Retinal pigment epithelial cell (primary cell): ENCODE results near the gene MYDGF.

Experiments
- DNase-seq: peaks from one replicate; pipeline ENCODE4 v3.0.0-alpha.2; 2010; ENCODE audit warnings: low read depth
- H3K4me3 ChIP-seq: 2 replicates; pipeline ENCODE4 v1.5.1; 2011; ENCODE audit warnings: mild to moderate bottlenecking, low read length, control low read depth, moderate library complexity
- TF ChIP-seq, protein P1 (sequence below): conservative IDR thresholded peaks from 2 replicates; pipeline ENCODE4 v1.5.1; 2011; ENCODE audit warnings: low read depth, low read length, control low read depth, inconsistent platforms

Gene MYDGF

DNA sequence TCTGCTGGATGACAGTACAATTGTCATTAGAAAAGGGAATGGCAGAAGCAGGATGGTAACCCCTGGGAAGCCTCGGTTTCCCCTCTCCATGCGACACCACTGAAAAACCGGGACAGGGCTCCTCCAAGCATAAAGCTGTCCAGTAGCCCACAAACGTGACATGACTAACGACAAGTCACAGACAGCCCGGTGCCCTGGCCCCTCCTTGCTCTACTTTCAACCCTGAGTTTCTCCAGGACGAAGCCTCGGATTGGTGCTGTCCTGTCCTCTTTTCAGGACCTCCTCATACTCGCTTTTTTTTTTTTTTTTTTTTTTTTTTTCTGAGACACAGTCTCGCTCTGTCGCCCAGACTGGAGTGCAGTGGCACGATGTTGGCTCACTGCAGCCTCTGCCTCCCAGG is 37.2 kb upstream of the MYDGF start:
- TF ChIP-seq, protein P1, sequence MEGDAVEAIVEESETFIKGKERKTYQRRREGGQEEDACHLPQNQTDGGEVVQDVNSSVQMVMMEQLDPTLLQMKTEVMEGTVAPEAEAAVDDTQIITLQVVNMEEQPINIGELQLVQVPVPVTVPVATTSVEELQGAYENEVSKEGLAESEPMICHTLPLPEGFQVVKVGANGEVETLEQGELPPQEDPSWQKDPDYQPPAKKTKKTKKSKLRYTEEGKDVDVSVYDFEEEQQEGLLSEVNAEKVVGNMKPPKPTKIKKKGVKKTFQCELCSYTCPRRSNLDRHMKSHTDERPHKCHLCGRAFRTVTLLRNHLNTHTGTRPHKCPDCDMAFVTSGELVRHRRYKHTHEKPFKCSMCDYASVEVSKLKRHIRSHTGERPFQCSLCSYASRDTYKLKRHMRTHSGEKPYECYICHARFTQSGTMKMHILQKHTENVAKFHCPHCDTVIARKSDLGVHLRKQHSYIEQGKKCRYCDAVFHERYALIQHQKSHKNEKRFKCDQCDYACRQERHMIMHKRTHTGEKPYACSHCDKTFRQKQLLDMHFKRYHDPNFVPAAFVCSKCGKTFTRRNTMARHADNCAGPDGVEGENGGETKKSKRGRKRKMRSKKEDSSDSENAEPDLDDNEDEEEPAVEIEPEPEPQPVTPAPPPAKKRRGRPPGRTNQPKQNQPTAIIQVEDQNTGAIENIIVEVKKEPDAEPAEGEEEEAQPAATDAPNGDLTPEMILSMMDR = no peak
- no peak for DNase-seq
- H3K4me3 ChIP-seq = no peak overlapping the region

DNA sequence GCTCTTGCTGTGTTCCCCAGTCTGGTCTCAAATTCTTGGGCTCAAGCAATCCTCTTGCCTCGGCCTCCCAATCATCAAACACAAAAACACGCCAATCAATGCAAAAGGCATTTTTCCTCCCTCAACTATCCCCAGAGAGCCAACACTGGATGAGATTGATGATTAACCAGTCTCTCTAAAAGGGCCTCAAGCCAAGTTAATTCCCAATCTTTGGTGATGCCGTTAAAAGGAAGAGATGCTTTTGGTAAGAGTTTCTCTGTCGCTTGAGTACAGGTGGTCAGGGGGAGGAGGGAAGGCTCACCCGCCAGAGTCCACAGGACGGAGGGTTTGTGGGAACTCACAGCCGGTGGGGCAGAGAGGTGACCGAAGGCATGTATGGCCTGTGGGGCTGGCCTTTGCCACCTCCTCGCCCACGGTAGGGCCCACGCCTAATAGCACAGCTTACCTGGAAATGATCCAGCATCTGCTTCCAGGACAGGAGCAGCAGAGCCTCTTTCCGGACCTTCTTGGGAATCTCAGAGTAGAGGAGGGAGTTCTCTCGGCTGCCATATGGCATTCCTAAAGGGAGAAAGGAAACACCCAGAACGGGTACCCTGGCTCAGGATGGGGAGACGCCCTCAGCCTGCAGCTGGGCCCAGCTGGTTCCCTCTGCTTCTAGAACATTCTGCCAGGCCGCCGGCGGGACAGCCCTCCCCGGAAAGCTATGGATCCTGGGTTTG is 35.4 kb upstream of the MYDGF start:
- H3K4me3 ChIP-seq = no peak overlapping the region
- DNase-seq = no peak
- TF ChIP-seq, protein P1 = no peak

DNA sequence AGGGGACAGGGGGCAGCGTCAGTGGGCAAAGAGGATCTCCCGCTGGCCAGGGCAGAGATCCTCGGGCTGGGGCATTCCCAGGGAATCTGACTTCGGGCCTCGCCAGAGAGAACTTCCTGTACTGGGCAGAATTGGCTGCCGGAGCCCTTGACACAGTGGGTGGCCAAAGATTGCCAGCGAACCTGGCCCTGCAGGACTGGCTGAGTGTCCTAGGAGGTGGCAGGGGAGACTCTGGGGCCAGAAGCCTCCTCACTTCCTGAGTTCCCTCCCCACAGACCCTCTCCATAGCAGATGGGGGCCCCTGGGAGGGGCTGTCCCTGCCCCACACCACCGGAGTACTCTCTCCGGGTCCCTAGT is 34.2 kb upstream of the MYDGF start:
- no peak overlapping the region for H3K4me3 ChIP-seq
- TF ChIP-seq, protein P1 = no peak
- DNase-seq = no peak

DNA sequence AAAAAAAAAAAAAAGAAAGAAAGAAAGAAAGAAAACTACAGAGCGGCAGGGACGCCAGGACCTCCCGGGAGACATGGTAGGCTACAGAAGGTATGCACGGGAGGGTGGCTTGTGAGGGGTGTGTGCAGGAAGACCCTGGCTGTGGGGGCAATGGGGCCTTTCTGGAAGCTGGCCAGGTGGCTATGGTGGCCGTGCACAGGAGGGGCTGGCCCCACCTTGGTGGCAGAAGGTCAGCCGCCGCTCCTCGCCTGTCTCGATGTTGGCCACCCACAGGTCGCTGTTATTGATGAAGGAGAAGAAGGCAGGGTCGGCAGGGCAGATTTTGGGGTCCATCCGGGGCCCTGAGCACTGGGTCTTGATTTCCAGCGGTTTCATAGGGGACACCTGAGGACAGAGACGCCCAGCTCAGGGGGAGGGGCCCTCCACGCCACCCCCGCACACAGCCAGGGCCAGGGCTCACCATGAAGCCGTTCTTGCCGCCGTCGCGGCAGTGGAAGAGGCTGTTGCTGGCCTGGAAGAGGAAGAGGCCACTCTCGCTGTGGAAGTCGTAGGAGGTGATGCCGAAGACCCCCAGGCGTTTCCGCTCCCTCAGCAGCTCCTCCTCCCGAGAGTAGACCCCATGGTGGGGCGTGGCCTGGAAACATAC is 33.7 kb upstream of the MYDGF start:
- no peak overlapping the region for H3K4me3 ChIP-seq
- no peak for DNase-seq
- TF ChIP-seq, protein P1 = no peak

DNA sequence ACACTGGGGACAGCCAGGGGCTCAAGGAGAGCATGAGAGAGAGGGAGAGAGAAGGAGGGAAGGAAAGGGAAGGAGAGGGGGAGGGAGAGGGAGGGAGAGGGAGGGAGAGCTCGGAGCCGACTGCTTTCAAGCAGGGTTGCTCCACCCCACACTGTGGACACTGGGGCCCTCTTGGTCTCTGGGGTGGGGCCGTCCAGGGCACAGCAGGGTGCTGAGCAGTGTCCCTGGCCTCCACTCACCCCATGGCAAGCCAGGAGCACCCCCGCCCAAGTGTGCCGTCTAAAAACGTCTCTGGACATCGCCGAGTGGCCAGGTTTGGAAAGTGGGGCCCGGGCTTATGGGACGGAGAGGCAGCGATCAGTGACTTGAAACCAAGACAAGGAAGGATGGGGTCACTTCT is 32.6 kb upstream of the MYDGF start:
- DNase-seq = no peak
- no peak overlapping the region for H3K4me3 ChIP-seq
- TF ChIP-seq, protein P1 = no peak

DNA sequence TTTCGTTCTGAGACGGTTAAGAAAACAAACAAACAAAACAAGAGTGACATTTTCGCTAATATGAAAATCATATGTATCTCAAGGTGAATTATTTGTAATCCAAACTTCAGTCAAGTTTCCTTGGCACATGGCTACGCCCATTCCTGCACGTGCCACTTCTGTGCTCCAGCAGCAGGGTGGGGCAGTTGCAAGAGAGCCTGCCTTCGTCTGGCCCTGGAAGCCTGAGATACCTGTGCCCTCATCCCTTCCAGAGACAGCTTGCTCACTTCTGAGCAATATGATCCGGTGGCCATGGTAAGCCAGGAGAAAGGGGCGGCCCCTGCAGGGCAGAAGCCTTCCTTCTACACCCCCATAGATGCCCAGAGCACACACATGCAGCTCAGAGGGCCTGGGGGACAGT is 31.4 kb upstream of the MYDGF start:
- no peak for DNase-seq
- TF ChIP-seq, protein P1 = no peak
- H3K4me3 ChIP-seq = no peak overlapping the region

DNA sequence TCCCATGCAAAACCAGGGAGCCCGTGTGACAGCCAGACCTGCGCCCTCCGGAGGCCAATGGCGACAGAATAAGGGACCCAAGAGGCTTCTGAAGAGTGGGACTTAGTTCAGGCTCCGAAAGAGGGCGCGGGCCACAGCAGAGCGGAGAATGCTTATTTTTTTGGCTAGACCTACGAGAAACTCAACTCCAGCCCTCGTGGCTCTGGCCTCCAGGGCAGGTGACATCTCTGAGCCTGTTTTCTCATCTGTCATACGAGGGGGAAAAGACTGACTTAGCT is 30.5 kb upstream of the MYDGF start:
- TF ChIP-seq, protein P1 = no peak
- DNase-seq = no peak
- H3K4me3 ChIP-seq = no peak overlapping the region
